ENCODE results near the gene UNG. TPM values are rescaled to one million over a fixed set of nuclear protein-coding genes. Genes with fewer than 3 reads are reported as not detected.

Gene UNG
- total and polyA plus RNA-seq, 2 experiments from 2014 or later = 90.5 to 209 TPM

GRCh38 chr12:109054520-109054919 is 42.9 kb upstream of the UNG start (continued):
- no peak for TF ChIP-seq REST (IDR thresholded peaks at IDR 0.05; ENCODE audit: unreplicated experiment)

GRCh38 chr12:109056891-109057290 is 40.5 kb upstream of the UNG start:
- H3K9me3 Mint-ChIP-seq = no peaks in the 10 kb centered on the region; the same call in 2 of the 3 replicates

GRCh38 chr12:109057376-109057775 is 40.0 kb upstream of the UNG start:
- H3K36me3 ChIP-seq (ENCODE audit: insufficient read depth) = no peaks in the 10 kb centered on the region
- H3K9me2 ChIP-seq (ENCODE audit: insufficient read depth) = no peaks in the 10 kb centered on the region
- DNase-seq (ENCODE audit: low spot score) (no peak), ATAC-seq (no peak)
- Mint-ChIP-seq H3K9me3 (no peaks in the 10 kb centered on the region; the same call in 2 of the 3 replicates), H3K27ac (no peak overlapping the region), H3K36me3 (ENCODE audit: low read depth) (no peaks in the 10 kb centered on the region), H3K27me3 (ENCODE audit: insufficient read depth, low read depth, poor library complexity) (peaks cover 2% of the 10 kb centered on the region), H3K4me1 (peaks cover 8% of the 10 kb centered on the region), H3K4me3 (no peak overlapping the region)
- H3K4me1 ChIP-seq (ENCODE audit: insufficient read depth) = peaks cover 9% of the 10 kb centered on the region; the same call in 1 of the 2 replicates
- no peaks in the 10 kb centered on the region for H3F3A ChIP-seq (replicated peaks; ENCODE audit: low read depth)
- H3K27ac ChIP-seq (ENCODE audit: low read depth) = no peak overlapping the region
- H4K20me1 ChIP-seq (replicated peaks; ENCODE audit: insufficient read depth) = no peaks in the 10 kb centered on the region; the same call in 1 of the 2 replicates
- no peaks in the 10 kb centered on the region for H3K79me2 ChIP-seq (replicated peaks; ENCODE audit: insufficient read depth)
- no peak overlapping the region for H3K4me2 ChIP-seq
- H2AFZ ChIP-seq = no peak overlapping the region
- H3K4me3 ChIP-seq = no peak overlapping the region
- H3K27me3 ChIP-seq (ENCODE audit: insufficient read depth) = no peaks in the 10 kb centered on the region
- no peak for TF ChIP-seq CTCF (conservative IDR thresholded peaks at IDR 0.05; ENCODE audit: low read depth in 2 of 2)
- TF ChIP-seq REST (IDR thresholded peaks at IDR 0.05; ENCODE audit: unreplicated experiment) = no peak
- no peak for TF ChIP-seq ZNF114 (CRISPR knock-in tag; IDR thresholded peaks at IDR 0.05)
- TF ChIP-seq POLR2AphosphoS5 (IDR thresholded peaks at IDR 0.05; ENCODE audit: low read depth) = no peak
- TF ChIP-seq EZH2 (IDR thresholded peaks at IDR 0.05; ENCODE audit: low read depth, unreplicated experiment) = no peak
- no peak for TF ChIP-seq ZNF331 (CRISPR knock-in tag; IDR thresholded peaks at IDR 0.05; ENCODE audit: low read depth)

More at GRCh38 chr12:109056891-109057290, 40.5 kb upstream of the UNG start:
- H3K4me2 ChIP-seq = no peak overlapping the region
- Mint-ChIP-seq H3K27me3 (ENCODE audit: insufficient read depth, low read depth, poor library complexity) (peaks cover 2% of the 10 kb centered on the region), H3K27ac (no peak overlapping the region), H3K4me3 (no peak overlapping the region), H3K4me1 (peaks cover 12% of the 10 kb centered on the region), H3K36me3 (ENCODE audit: low read depth) (no peaks in the 10 kb centered on the region)
- H3K27ac ChIP-seq (ENCODE audit: low read depth) = no peak overlapping the region
- no peak overlapping the region for H3K4me3 ChIP-seq
- no peak for TF ChIP-seq EZH2phosphoT487 (IDR thresholded peaks at IDR 0.05; ENCODE audit: unreplicated experiment)
- TF ChIP-seq NANOG (IDR thresholded peaks at IDR 0.05; ENCODE audit: borderline replicate concordance) = no peak
- TF ChIP-seq STAT1 (IDR thresholded peaks at IDR 0.05; ENCODE audit: unreplicated experiment) = no peak
- no peak for TF ChIP-seq CTCF (conservative IDR thresholded peaks at IDR 0.05; ENCODE audit: low read depth in 2 of 2)
- TF ChIP-seq JUNB (IDR thresholded peaks at IDR 0.05; ENCODE audit: unreplicated experiment) = no peak
- TF ChIP-seq POLR2AphosphoS5 (IDR thresholded peaks at IDR 0.05; ENCODE audit: low read depth) = no peak
- no peak overlapping the region for H2AFZ ChIP-seq
- no peaks in the 10 kb centered on the region for H3K9me2 ChIP-seq (ENCODE audit: insufficient read depth)
- H3F3A ChIP-seq (replicated peaks; ENCODE audit: low read depth) = no peaks in the 10 kb centered on the region
- no peaks in the 10 kb centered on the region for H3K79me2 ChIP-seq (replicated peaks; ENCODE audit: insufficient read depth)
- DNase-seq (ENCODE audit: low spot score) (no peak), ATAC-seq (no peak)
- H3K27me3 ChIP-seq (ENCODE audit: insufficient read depth) = no peaks in the 10 kb centered on the region
- no peaks in the 10 kb centered on the region; the same call in 1 of the 2 replicates for H4K20me1 ChIP-seq (replicated peaks; ENCODE audit: insufficient read depth)
- H3K36me3 ChIP-seq (ENCODE audit: insufficient read depth) = no peaks in the 10 kb centered on the region
- peaks cover 9% of the 10 kb centered on the region; the same call in 1 of the 2 replicates for H3K4me1 ChIP-seq (ENCODE audit: insufficient read depth)
